GM12878 (cell line): Measurements from ENCODE around the gene KIZ. TPM values are rescaled to one million over a fixed set of nuclear protein-coding genes. Genes with fewer than 3 reads are reported as not detected.

Experiments used
- ATAC-seq: fragments of 200-7000 bp; cut with Tn5 transposase; 3 replicates; pipeline ENCODE4 v1.9.1; 2020; ENCODE audit warnings: mild to moderate bottlenecking, moderate library complexity
- BruUV-seq: library from RNA; stranded (reverse); fragments of 400-500 nt; replicated peaks from 2 replicates; lab custom pipeline; 2021; lab: Mats Ljungman, UMichigan
- CTCF ChIA-PET: fragments of 300-600 bp; sonication (Branson Sonifier 250); formaldehyde crosslinking; extraction: SDS; loops from one replicate; lab custom pipeline; 2021; ENCODE audit warnings: inconsistent platforms; lab: Yijun Ruan, JAX
- POLR2A ChIA-PET: fragments of 350-600 bp; formaldehyde crosslinking; extraction: SDS; loops from one replicate; lab custom pipeline; 2021; ENCODE audit warnings: inconsistent platforms; lab: Charles Lee
- RAD21 ChIA-PET: fragments of 300-600 bp; sonication (Branson Sonifier 250); formaldehyde crosslinking; loops from one replicate; lab custom pipeline; 2023; ENCODE audit warnings: antibody characterized with exemption; ENCODE audit not compliant: unreplicated experiment; lab: Charles Lee
- SMC1A ChIA-PET: fragments of 300-600 bp; sonication (Branson Sonifier 250); formaldehyde crosslinking; loops from one replicate; lab custom pipeline; 2023; ENCODE audit not compliant: unreplicated experiment, uncharacterized antibody; lab: Charles Lee
- DNase-seq: peaks from one replicate; pipeline ENCODE4 v3.0.0-alpha.2; 2011; ENCODE audit warnings: low read depth, low spot score
- FAIRE-seq: peaks from 3 replicates; lab custom pipeline; 2011; peaks lifted over from hg19 to GRCh38; lab: Jason Lieb, UNC
- H2AFZ ChIP-seq: 2 replicates; pipeline ENCODE4 v1.6.0; 2011; ENCODE audit warnings: low read depth, low read length, control low read depth; ENCODE audit not compliant: control insufficient read depth
- H3K27ac ChIP-seq: 2 replicates; pipeline ENCODE4 v1.5.1; 2011; ENCODE audit warnings: control low read depth; ENCODE audit not compliant: control insufficient read depth, insufficient read depth
- H3K27me3 ChIP-seq, 2 experiments: replicated peaks in 1 of 2; 2 replicates each; pipeline versions ENCODE4 v1.6.0 to v1.6.1; 2011; ENCODE audit warnings: low read length in 1 of 2; ENCODE audit not compliant: control insufficient read depth in 2 of 2, insufficient read depth in 2 of 2
- H3K36me3 ChIP-seq, 2 experiments: 2 replicates each; pipeline ENCODE4 v1.5.1; 2011; ENCODE audit warnings: low read length in 1 of 2; ENCODE audit not compliant: control insufficient read depth in 2 of 2, insufficient read depth in 2 of 2
- H3K4me1 ChIP-seq: 2 replicates; pipeline ENCODE4 v1.6.1; 2011; ENCODE audit warnings: mild to moderate bottlenecking, low read length, moderate library complexity, mixed read lengths; ENCODE audit not compliant: control insufficient read depth, insufficient read depth
- H3K4me2 ChIP-seq: 2 replicates; pipeline ENCODE4 v1.6.0; 2011; ENCODE audit warnings: control low read depth; ENCODE audit not compliant: control insufficient read depth, insufficient read depth
- H3K4me3 ChIP-seq: fragments of 200-600 bp; sonication (generic); 2 replicates; pipeline ENCODE4 v1.5.1; 2016
- H3K79me2 ChIP-seq: 2 replicates; pipeline ENCODE4 v1.6.0; 2011; ENCODE audit warnings: low read length; ENCODE audit not compliant: control insufficient read depth, insufficient read depth
- H3K9ac ChIP-seq: 2 replicates; pipeline ENCODE4 v1.8.0; 2011; ENCODE audit warnings: low read length, control low read depth, mixed read lengths; ENCODE audit not compliant: control insufficient read depth, insufficient read depth
- H3K9me3 ChIP-seq: replicated peaks from 3 replicates; pipeline ENCODE4 v1.5.1; 2011; ENCODE audit warnings: mild to moderate bottlenecking, low read length; ENCODE audit not compliant: control insufficient read depth, insufficient read depth
- H4K20me1 ChIP-seq: 2 replicates; pipeline ENCODE4 v1.6.0; 2011; ENCODE audit not compliant: control insufficient read depth, insufficient read depth
- BCL11A ChIP-seq: IDR thresholded peaks from 2 replicates; pipeline ENCODE4 v1.6.1; 2011; ENCODE audit warnings: low read depth, low read length
- CBX5 ChIP-seq: sonication (generic); IDR thresholded peaks from 2 replicates; pipeline ENCODE4 v1.6.1; 2016; ENCODE audit warnings: low read depth, moderate library complexity, mild to moderate bottlenecking, inconsistent platforms
- CEBPZ ChIP-seq: fragments of 150-350 bp; IDR thresholded peaks from 2 replicates; pipeline ENCODE4 v1.6.1; 2016; ENCODE audit warnings: low read depth, low read length
- CHD1 ChIP-seq: IDR thresholded peaks from 2 replicates; pipeline ENCODE4 v1.6.1; 2012; ENCODE audit warnings: low read depth, low read length, improper control_type of control experiment
- HDGF ChIP-seq: fragments of 450-650 bp; IDR thresholded peaks from 2 replicates; pipeline ENCODE4 v1.6.1; 2016; ENCODE audit warnings: antibody characterized with exemption
- IKZF2 ChIP-seq, 2 experiments: fragments of 450-650 bp; IDR thresholded peaks; 2 replicates each; pipeline ENCODE4 v1.6.1; 2017; ENCODE audit warnings: mild to moderate bottlenecking in 2 of 2, moderate library complexity in 2 of 2
- JUNB ChIP-seq: IDR thresholded peaks from 2 replicates; pipeline ENCODE4 v1.6.1; 2016; ENCODE audit warnings: antibody characterized with exemption, mild to moderate bottlenecking
- NR2F1 ChIP-seq: fragments of 450-650 bp; conservative IDR thresholded peaks from 2 replicates; pipeline ENCODE4 v1.6.1; 2017; ENCODE audit warnings: mild to moderate bottlenecking
- PKNOX1 ChIP-seq: fragments of 450-650 bp; IDR thresholded peaks from 2 replicates; pipeline ENCODE4 v1.6.1; 2016; ENCODE audit warnings: mild to moderate bottlenecking
- RCOR1 ChIP-seq: conservative IDR thresholded peaks from 2 replicates; pipeline ENCODE4 v1.6.1; 2012; ENCODE audit warnings: low read depth, low read length, improper control_type of control experiment
- RUNX3 ChIP-seq: IDR thresholded peaks from 2 replicates; pipeline ENCODE4 v1.6.1; 2012; ENCODE audit warnings: low read length, inconsistent platforms
- SKIL ChIP-seq: fragments of 450-650 bp; IDR thresholded peaks from 2 replicates; pipeline ENCODE4 v1.6.1; 2017; ENCODE audit warnings: mild to moderate bottlenecking, low read depth, inconsistent platforms; ENCODE audit not compliant: poor library complexity, severe bottlenecking
- SMAD5 ChIP-seq: IDR thresholded peaks from 2 replicates; pipeline ENCODE4 v1.6.1; 2016; ENCODE audit warnings: antibody characterized with exemption, low read depth
- SREBF1 ChIP-seq: IDR thresholded peaks from 2 replicates; pipeline ENCODE4 v1.6.1; 2012; ENCODE audit warnings: mild to moderate bottlenecking, low read length
- SUPT20H ChIP-seq: IDR thresholded peaks from 2 replicates; pipeline ENCODE4 v1.6.1; 2011; ENCODE audit warnings: low read depth, mild to moderate bottlenecking, low read length, moderate library complexity, borderline replicate concordance; ENCODE audit not compliant: control insufficient read depth
- SUZ12 ChIP-seq: fragments of 200-600 bp; sonication (generic); IDR thresholded peaks from one replicate; pipeline ENCODE4 v1.6.1; 2018; ENCODE audit warnings: antibody characterized with exemption, mild to moderate bottlenecking; ENCODE audit not compliant: unreplicated experiment
- TBL1XR1 ChIP-seq: IDR thresholded peaks from 2 replicates; pipeline ENCODE4 v1.6.1; 2012; ENCODE audit warnings: low read depth, low read length, improper control_type of control experiment
- WRNIP1 ChIP-seq: IDR thresholded peaks from 2 replicates; pipeline ENCODE4 v1.6.1; 2011; ENCODE audit warnings: low read depth, low read length, improper control_type of control experiment, borderline replicate concordance
- ZNF384 ChIP-seq: IDR thresholded peaks from 2 replicates; pipeline ENCODE4 v1.6.1; 2012; ENCODE audit warnings: low read depth, mild to moderate bottlenecking, low read length, improper control_type of control experiment, borderline replicate concordance
- WGBS: methylation state at CpG from one replicate; pipeline ENCODE4 v1.1.6; 2016; ENCODE audit warnings: low lambda C conversion rate; ENCODE audit not compliant: insufficient replicate concordance, insufficient coverage; ENCODE audit errors: missing lambda C conversion rate; 5-methylcytosine and 5-hydroxymethylcytosine counted together
- in situ Hi-C: fragments of 300-500 bp; cut with MboI; formaldehyde crosslinking; loops from 9 replicates; pipeline ENCODE4 v1.14.3; 2018; ENCODE audit warnings: mixed read lengths
- intact Hi-C: fragments of 100-400 bp; cut with micrococcal nuclease; formaldehyde crosslinking; loops from one replicate; pipeline ENCODE4 v1.14.2; 2022; ENCODE audit not compliant: unreplicated experiment
- polyA plus RNA-seq, 11 experiments: library from polyadenylated mRNA; depleted of rRNA in 4 of 11; unstranded in 6 of 11; stranded (reverse) in 5 of 11; fragments of >200 nt; fragmentation: Nextera tagmentation in 4 of 11; fragmentation: Illumina TruSeq in 1 of 11; extraction: Ambion mirVana in 4 of 11; extraction: Trizol in 1 of 11; gene quantifications; 1 replicate in 1 of 11; 2 replicates in 10 of 11; pipeline versions ENCODE4 v1.2.1 to v1.2.3, GENCODE V29; 2011 to 2016; ENCODE audit warnings: inconsistent platforms in 2 of 11, missing spikeins in 2 of 11, low read depth in 1 of 11
- total RNA-seq, 4 experiments: library from RNA; depleted of rRNA in 3 of 4; stranded (reverse); fragments of >200 nt in 3 of 4; fragmentation: Illumina TruSeq in 1 of 4; extraction: Trizol in 1 of 4; gene quantifications; 2 replicates each; pipeline versions ENCODE4 v1.2.1 to v1.2.3, GENCODE V29; 2013 to 2021

The KIZ gene
- total and polyA plus RNA-seq, 10 of the 15 experiments (the other 5 are each of a cell fraction or from before 2014, with no cell fraction given), result 2.7 to 11.0 (median 7.3) TPM

GRCh38 chr20:21099751-21100577 is 25.9 kb upstream of the KIZ start:
- no peak for FAIRE-seq
- Histone ChIP-seq H3K27me3 (peaks cover 19 to 51% of the 10 kb centered on the region in 2 experiments), H3K36me3 (no peaks in the 10 kb centered on the region), H3K9ac (peak overlapping the region; percentile 24; the same call in 1 of the 2 replicates), H3K4me1 (peaks cover 16% of the 10 kb centered on the region), H2AFZ (peak overlapping the region; percentile 37), H4K20me1 (no peaks in the 10 kb centered on the region), H3K4me3 (peak overlapping the region; percentile 64), H3K79me2 (no peaks in the 10 kb centered on the region), H3K9me3 (no peaks in the 10 kb centered on the region; the same call in 2 of the 3 replicates), H3K4me2 (peak overlapping the region; percentile 100), H3K27ac (no peak overlapping the region)
- DNase-seq, result no peak
- intact Hi-C loops (no loop called here), in situ Hi-C loops (no loop called here)
- RAD21 ChIA-PET, result no interaction called here
- no TSS peak for BruUV-seq
- POLR2A ChIA-PET, result no interaction called here
- peak; percentile 74 for ATAC-seq
- CTCF ChIA-PET, result no interaction called here
- WGBS, result 1% methylated on average over 45 of the region's 46 CpGs
- SMC1A ChIA-PET, result interaction anchor here (0.6 kb wide), 1 partner anchor 36 kb away, joined by 4 read pairs; no protein-coding TSS in a partner anchor
- TF ChIP-seq CEBPZ (no peak), PKNOX1 (0 out of 2 replicates have a peak, but pooled peaks have one; percentile 21), BCL11A (no peak), WRNIP1 (no peak), RUNX3 (peak; percentile 69; the same call in 1 of the 2 replicates), SUZ12 (no peak), CHD1 (no peak), IKZF2 (IDR thresholded peaks at IDR 0.05) (no peak), JUNB (peak; percentile 68), SMAD5 (no peak), SREBF1 (no peak), SUPT20H (no peak), NR2F1 (peak; percentile 61; the same call in 1 of the 2 replicates), HDGF (no peak), CBX5 (no peak), TBL1XR1 (no peak), SKIL (no peak), ZNF384 (peak; percentile 46; the same call in 1 of the 2 replicates), RCOR1 (no peak)
